ENCODE measurements around the gene CD3E.

The CD3E gene

GRCh38 chr11:118341815-118342489 is 37.4 kb downstream of the CD3E start:
- Histone ChIP-seq H3K4me1 (ENCODE audit: control insufficient read depth, insufficient read depth, low read length) (no peaks in the 10 kb centered on the region), H3K4me3 (ENCODE audit: low read length) (no peak overlapping the region)
- WGBS (ENCODE audit: insufficient coverage, insufficient read length), result no CpG with 5 or more reads among the region's 5 CpGs

DNA sequence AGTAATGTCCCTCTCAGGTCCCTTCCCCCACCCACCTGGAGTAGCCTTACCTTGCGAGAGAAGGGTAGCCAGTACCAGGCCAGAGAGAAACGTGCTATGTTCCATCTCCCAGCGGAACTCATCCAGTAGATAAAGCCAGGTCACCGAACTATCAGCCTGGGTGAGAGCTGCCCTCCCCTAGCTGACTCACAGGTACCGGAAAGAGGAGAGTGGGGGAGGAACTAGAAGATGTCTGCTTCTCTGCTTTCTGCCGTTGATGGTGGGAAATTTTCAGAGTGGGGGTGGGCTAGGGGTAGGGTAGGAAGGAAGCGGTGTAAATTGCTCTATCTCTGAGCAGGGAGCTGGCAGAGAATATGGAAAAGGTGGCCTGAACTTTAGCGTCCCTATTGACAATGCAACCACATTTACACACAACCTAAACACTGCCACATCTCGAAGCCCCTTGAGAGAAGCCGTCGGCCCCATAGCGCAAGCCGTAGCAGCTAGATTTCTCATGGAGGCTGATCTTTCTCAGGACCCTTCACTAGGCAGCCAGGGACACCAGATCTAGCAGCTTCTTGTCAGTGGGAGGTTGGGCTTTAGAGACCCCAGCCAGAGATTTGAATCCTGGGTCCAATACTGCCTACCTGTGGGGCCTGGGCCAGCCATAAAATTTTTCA is 38.1 kb downstream of the CD3E start, which contains the start of gene CD3D:
Gene CD3D (minus strand): TSS at position 203 of the 659 bp plus-strand sequence. CDS start 98 bp downstream, at position 105.
- Histone ChIP-seq H3K9me3 (ENCODE audit: control insufficient read depth, insufficient read depth, low read length) (no peaks in the 10 kb centered on the region), H3K4me3 (ENCODE audit: low read length) (no peak within 1 kb of the TSS), H3K27ac (ENCODE audit: low read length) (no peak within 1 kb of the TSS), H3K36me3 (ENCODE audit: control insufficient read depth, insufficient read depth, low read length) (no peaks in the 10 kb centered on the region), H3K4me1 (ENCODE audit: control insufficient read depth, insufficient read depth, low read length) (no peaks in the 10 kb centered on the region), H3K27me3 (ENCODE audit: control insufficient read depth, insufficient read depth, low read length) (no peaks in the 10 kb centered on the region)
- WGBS (ENCODE audit: insufficient coverage, insufficient read length), result no CpG with 5 or more reads among the region's 13 CpGs
- DNase-seq (ENCODE audit: low read depth, low spot score), result no peak

More at GRCh38 chr11:118341815-118342489, 37.4 kb downstream of the CD3E start:
- H3K27me3 ChIP-seq (ENCODE audit: control insufficient read depth, insufficient read depth, low read length), result no peaks in the 10 kb centered on the region
- no peaks in the 10 kb centered on the region for H3K36me3 ChIP-seq (ENCODE audit: control insufficient read depth, insufficient read depth, low read length)
- H3K9me3 ChIP-seq (ENCODE audit: control insufficient read depth, insufficient read depth, low read length), result no peaks in the 10 kb centered on the region
- H3K27ac ChIP-seq (ENCODE audit: low read length), result no peak overlapping the region
- no peak for DNase-seq (ENCODE audit: low read depth, low spot score)

- Histone ChIP-seq H3K27me3 (ENCODE audit: control insufficient read depth, insufficient read depth, low read length) (no peaks in the 10 kb centered on the region), H3K36me3 (ENCODE audit: control insufficient read depth, insufficient read depth, low read length) (no peaks in the 10 kb centered on the region), H3K27ac (ENCODE audit: low read length) (no peak overlapping the region), H3K4me1 (ENCODE audit: control insufficient read depth, insufficient read depth, low read length) (no peaks in the 10 kb centered on the region), H3K9me3 (ENCODE audit: control insufficient read depth, insufficient read depth, low read length) (no peaks in the 10 kb centered on the region), H3K4me3 (ENCODE audit: low read length) (no peak overlapping the region)
- no peak for DNase-seq (ENCODE audit: low read depth, low spot score)
- no CpG with 5 or more reads among the region's 9 CpGs for WGBS (ENCODE audit: insufficient coverage, insufficient read length)
Observed at GRCh38 chr11:118343248-118343647, 38.7 kb downstream of the CD3E start.

- no CpG with 5 or more reads among the region's 6 CpGs for WGBS (ENCODE audit: insufficient coverage, insufficient read length)
- H3K4me3 ChIP-seq (ENCODE audit: low read length), result no peak within 1 kb of the TSS
- no peaks in the 10 kb centered on the region for H3K9me3 ChIP-seq (ENCODE audit: control insufficient read depth, insufficient read depth, low read length)
- H3K27ac ChIP-seq (ENCODE audit: low read length), result no peak within 1 kb of the TSS
- DNase-seq (ENCODE audit: low read depth, low spot score), result no peak
- H3K27me3 ChIP-seq (ENCODE audit: control insufficient read depth, insufficient read depth, low read length), result no peaks in the 10 kb centered on the region
- H3K36me3 ChIP-seq (ENCODE audit: control insufficient read depth, insufficient read depth, low read length), result no peaks in the 10 kb centered on the region
- H3K4me1 ChIP-seq (ENCODE audit: control insufficient read depth, insufficient read depth, low read length), result no peaks in the 10 kb centered on the region
Observed at GRCh38 chr11:118343981-118344515, 39.5 kb downstream of the CD3E start, which contains the start of gene CD3G. TSS of gene CD3G (plus strand) at chr11:118344344. CDS start at chr11:118344424, 80 bp downstream.

DNA sequence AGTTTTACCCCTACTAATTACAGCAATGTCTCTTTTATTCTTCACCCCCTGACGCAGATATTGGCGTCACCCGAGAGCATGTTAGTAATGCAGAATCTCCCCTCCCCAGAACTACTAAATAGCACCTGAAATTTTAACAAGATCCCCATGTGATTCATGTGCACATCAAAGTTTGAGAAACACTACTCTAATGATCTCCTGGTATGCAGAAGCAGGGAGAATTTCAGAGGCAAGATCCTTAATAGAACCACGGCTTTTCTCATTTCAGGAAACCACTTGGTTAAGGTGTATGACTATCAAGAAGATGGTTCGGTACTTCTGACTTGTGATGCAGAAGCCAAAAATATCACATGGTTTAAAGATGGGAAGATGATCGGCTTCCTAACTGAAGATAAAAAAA is 44.9 kb downstream of the CD3E start:
- no peak overlapping the region for H3K27ac ChIP-seq (ENCODE audit: low read length)
- H3K36me3 ChIP-seq (ENCODE audit: control insufficient read depth, insufficient read depth, low read length), result no peaks in the 10 kb centered on the region

GRCh38 chr11:118353084-118353710 is 48.7 kb downstream of the CD3E start:
- Histone ChIP-seq H3K4me3 (ENCODE audit: low read length) (no peak overlapping the region), H3K27ac (ENCODE audit: low read length) (no peak overlapping the region), H3K4me1 (ENCODE audit: control insufficient read depth, insufficient read depth, low read length) (no peaks in the 10 kb centered on the region), H3K36me3 (ENCODE audit: control insufficient read depth, insufficient read depth, low read length) (no peaks in the 10 kb centered on the region), H3K27me3 (ENCODE audit: control insufficient read depth, insufficient read depth, low read length) (no peaks in the 10 kb centered on the region; the same call in 1 of the 2 replicates), H3K9me3 (ENCODE audit: control insufficient read depth, insufficient read depth, low read length) (no peaks in the 10 kb centered on the region)
- DNase-seq (ENCODE audit: low read depth, low spot score), result no peak
- WGBS (ENCODE audit: insufficient coverage, insufficient read length), result no CpG with 5 or more reads among the region's 6 CpGs

More for the DNA sequence above, 44.9 kb downstream of the CD3E start:
- Histone ChIP-seq H3K4me1 (ENCODE audit: control insufficient read depth, insufficient read depth, low read length) (no peaks in the 10 kb centered on the region), H3K27me3 (ENCODE audit: control insufficient read depth, insufficient read depth, low read length) (no peaks in the 10 kb centered on the region; the same call in 1 of the 2 replicates), H3K9me3 (ENCODE audit: control insufficient read depth, insufficient read depth, low read length) (no peaks in the 10 kb centered on the region), H3K4me3 (ENCODE audit: low read length) (no peak overlapping the region)
- WGBS (ENCODE audit: insufficient coverage, insufficient read length), result no CpG with 5 or more reads among the region's 6 CpGs
- DNase-seq (ENCODE audit: low read depth, low spot score), result no peak

DNA sequence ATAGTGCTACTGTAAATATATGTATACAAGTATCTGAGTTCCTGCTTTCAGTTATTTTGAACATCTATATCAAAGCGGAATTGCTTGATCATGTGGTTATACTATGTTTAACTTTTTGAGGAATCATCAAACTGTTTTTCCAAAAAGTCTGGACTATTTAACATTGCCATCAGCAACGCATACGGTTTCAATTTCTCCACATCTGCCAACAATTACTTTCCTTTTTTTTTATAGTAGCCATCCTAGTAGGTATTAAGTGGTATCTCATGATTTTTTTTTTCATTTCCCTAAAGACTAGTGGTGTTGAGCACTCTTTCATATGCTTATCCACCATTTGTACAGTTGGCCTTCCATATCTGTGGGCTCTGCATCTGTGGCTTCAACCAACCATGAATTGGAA is 53.5 kb downstream of the CD3E start:
- H3K27ac ChIP-seq (ENCODE audit: low read length), result no peak overlapping the region
- H3K4me3 ChIP-seq (ENCODE audit: low read length), result no peak overlapping the region
- no CpG with 5 or more reads among the region's 3 CpGs for WGBS (ENCODE audit: insufficient coverage, insufficient read length)
- no peak for DNase-seq (ENCODE audit: low read depth, low spot score)
- H3K4me1 ChIP-seq (ENCODE audit: control insufficient read depth, insufficient read depth, low read length), result no peaks in the 10 kb centered on the region
- H3K36me3 ChIP-seq (ENCODE audit: control insufficient read depth, insufficient read depth, low read length), result no peaks in the 10 kb centered on the region
- H3K9me3 ChIP-seq (ENCODE audit: control insufficient read depth, insufficient read depth, low read length), result no peaks in the 10 kb centered on the region
- no peaks in the 10 kb centered on the region for H3K27me3 ChIP-seq (ENCODE audit: control insufficient read depth, insufficient read depth, low read length)

DNA sequence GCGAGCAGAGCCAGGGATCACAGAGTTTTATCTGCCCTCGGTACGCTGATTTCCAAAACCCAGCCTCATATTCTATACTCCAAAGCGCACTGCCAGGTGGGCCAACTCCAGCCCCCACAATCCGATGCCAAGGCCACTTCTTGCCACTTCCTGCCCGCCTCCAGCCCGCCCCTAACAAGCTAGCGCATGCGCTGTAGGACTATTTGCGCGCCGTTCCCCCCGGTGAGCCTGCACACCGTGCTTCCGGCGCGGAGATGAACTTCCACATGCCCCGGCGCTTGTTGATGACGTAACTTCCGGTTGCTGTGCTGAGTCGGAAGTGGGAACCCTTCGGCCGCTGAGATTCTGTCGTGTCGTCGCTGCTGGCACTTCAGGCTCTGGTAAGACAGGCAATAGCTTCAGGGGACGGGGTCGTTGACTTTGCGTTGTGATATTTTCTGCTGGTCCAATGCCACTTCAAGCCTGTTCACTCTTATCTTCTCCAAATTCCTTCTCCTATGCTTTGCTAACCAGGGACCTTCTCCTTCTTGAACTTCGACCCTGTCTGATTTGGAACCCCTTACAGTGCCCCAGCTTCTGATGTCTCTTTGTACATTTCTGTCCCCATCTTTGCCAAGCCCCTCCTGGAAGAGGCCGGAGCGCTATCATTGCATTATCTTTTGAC is 54.9 kb downstream of the CD3E start, which contains the start of gene UBE4A:
Gene UBE4A (plus strand): TSS at position 306 of the 664 bp plus-strand sequence. CDS start 5,481 bp downstream, outside the sequence.
- H3K9me3 ChIP-seq (ENCODE audit: control insufficient read depth, insufficient read depth, low read length), result no peaks in the 10 kb centered on the region
- H3K36me3 ChIP-seq (ENCODE audit: control insufficient read depth, insufficient read depth, low read length), result no peaks in the 10 kb centered on the region
- peak; percentile 96 for DNase-seq (ENCODE audit: low read depth, low spot score)
- H3K4me1 ChIP-seq (ENCODE audit: control insufficient read depth, insufficient read depth, low read length), result no peaks in the 10 kb centered on the region
- H3K27me3 ChIP-seq (ENCODE audit: control insufficient read depth, insufficient read depth, low read length), result no peaks in the 10 kb centered on the region
- WGBS (ENCODE audit: insufficient coverage, insufficient read length), result no CpG with 5 or more reads among the region's 33 CpGs
- no peak within 1 kb of the TSS for H3K27ac ChIP-seq (ENCODE audit: low read length)
- peak within 1 kb of the TSS; percentile 87; the same call in 1 of the 2 replicates for H3K4me3 ChIP-seq (ENCODE audit: low read length)

GRCh38 chr11:118364956-118365615 is 60.6 kb downstream of the CD3E start:
- no CpG with 5 or more reads among the region's 3 CpGs for WGBS (ENCODE audit: insufficient coverage, insufficient read length)
- Histone ChIP-seq H3K36me3 (ENCODE audit: control insufficient read depth, insufficient read depth, low read length) (peaks cover 6% of the 10 kb centered on the region; the same call in 1 of the 2 replicates), H3K4me1 (ENCODE audit: control insufficient read depth, insufficient read depth, low read length) (no peaks in the 10 kb centered on the region)

More at GRCh38 chr11:118364956-118365615, 60.6 kb downstream of the CD3E start:
- no peak overlapping the region for H3K27ac ChIP-seq (ENCODE audit: low read length)
- no peaks in the 10 kb centered on the region; the same call in 1 of the 2 replicates for H3K9me3 ChIP-seq (ENCODE audit: control insufficient read depth, insufficient read depth, low read length)
- H3K27me3 ChIP-seq (ENCODE audit: control insufficient read depth, insufficient read depth, low read length), result no peaks in the 10 kb centered on the region
- DNase-seq (ENCODE audit: low read depth, low spot score), result no peak
- H3K4me3 ChIP-seq (ENCODE audit: low read length), result no peak overlapping the region
